NCI-H2227 treated with DMSO at 0.1 percent for 48 hours (cell line): ENCODE data around the gene EVL.

Source experiments
- DNase-seq: peaks from one replicate; lab custom pipeline; 2025; lab: John Stamatoyannopoulos, UW

Gene EVL

DNA sequence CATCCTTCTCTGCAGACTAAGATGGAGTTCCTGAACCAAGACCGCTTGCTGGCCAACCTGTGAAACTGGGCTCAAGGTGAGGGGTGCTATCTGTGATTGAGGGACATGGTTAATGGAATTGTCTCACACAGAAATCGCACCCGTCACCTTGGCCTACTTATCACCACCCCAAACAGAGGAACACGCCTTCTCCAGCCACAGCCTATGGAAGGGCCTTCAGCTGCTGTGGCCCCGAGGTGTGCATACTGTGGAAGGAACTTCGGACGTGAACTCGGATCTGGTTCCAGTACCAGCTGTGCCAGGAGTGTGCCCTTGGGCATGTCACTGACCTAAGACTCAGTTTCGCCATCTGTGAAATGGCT is 44.4 kb downstream of the EVL start:
- no peak for DNase-seq

DNA sequence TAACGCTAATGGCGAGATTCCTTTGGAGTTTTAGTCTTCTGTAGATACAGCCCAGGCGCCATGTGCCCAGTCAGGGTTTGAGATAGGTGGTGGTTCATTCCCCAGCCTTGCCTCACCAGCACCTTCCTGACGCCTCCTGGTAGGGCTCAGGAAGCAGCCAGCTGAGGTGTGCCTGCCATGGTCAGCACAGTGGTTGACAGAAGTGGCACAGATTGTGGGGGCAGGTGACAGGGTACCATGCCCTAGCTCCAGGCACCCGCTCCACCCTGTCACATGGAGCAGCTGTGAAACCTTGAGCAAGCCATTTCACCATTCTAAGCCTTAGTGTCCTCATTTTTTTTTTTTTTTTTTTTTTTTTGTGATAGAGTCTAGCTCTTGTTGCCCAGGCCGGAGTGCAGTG is 45.6 kb downstream of the EVL start:
- DNase-seq, result no peak

DNA sequence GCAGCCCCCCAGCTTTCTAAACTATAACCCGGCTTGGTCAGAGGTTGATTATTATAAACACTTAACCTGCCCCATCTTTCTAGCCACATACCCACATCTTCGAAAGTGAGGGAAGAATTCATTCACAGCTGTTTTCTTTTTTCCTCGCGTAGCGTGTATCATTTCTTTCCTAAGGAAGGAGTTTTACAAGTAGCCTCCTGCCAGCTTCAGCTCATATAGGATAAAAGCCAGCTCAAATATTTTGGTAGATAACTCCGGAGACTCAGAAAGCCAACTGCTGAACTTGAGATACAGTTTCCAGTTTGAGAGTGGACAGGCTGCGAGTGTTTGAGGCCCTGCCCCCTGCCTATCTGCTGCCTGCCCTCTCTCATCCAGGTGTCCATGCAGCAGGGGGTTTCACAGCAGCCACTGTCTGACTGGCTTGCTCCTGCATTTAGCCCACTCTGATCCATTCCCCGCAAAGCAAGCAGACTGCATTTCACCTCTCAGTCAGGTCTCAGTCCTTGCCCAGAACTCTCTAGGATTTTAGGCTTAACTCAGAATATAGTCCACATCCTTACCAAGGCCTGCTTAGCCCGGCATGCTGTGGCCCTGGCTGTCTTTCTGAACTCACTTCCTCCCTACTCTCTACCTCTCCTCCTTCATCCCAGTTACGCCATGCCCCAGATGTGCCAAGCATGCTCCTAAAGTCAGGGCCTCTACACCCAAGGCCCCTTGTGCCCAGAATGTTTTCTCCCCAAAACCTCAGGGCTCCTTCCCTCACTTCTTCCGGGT is 46.9 kb downstream of the EVL start:
- no peak for DNase-seq

DNA sequence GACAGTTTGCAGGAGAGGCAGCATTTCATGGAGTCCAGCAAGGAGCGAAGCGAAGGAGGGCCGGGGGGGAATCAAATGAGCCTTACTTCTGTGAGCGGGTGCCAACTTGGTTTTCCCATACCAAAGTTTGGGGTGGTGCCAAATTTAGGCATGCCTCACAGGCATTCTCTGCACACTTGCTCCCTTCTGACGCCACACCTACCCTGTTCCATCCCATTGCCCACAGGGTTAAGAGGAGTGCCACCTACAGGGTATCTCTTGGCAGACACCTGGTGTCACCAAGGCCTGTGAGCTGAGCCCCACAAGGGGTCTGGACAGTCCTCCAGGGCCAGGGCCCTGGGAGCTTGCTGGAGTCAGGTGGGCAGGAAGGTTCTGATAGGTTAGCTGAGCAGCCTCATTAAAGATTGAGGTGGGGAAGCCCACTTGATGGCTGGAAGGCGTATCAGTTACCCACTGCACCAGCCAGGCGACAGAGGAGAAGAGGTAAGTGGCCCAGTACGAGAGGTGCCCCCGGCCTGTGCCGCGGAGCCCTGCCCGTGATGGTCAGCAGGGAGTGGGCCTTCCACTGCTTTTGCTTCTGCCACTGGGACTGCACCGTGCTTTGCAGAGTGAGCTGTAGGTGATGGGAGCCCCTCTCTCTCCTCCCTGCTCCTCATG is 49.0 kb downstream of the EVL start:
- no peak for DNase-seq

DNA sequence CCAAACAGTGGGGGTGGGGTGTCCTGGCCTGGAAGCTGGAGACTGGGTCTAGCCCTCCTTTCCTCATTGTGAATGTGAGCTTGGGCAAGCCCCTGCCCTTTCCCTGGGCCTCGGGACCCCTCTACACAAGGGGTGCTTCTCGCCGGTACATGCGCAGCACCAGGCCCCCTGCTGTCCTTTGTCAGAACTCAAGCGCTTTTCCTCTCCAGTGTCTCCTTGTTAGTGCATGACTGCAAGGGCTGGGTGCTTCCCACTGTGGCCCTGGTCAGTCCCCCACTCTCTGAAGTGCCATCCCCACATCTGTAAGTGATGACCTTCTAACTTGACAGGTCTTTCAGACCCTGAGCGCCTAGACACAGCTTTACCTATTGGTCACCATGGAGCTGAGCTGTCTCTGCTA is 50.0 kb downstream of the EVL start:
- no peak for DNase-seq

DNA sequence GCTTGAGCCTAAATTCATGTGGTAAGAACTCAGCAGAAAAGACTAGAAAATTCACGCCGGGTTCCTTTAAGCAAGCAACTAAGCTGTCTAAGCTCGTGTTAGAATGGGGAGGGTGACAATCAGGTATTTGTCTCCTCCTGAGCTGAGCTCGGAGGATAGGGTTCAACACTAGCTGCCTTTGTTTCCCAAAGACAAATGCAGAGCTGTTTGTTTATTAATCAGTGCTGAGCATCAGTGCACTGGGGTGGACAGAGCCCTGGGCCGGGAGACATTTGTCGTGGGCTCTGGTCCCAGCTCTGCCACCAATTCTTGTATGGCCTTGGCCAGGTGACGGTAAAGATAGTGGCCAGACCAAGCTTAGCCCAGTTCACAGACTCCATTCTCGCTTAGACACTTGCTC is 50.5 kb downstream of the EVL start:
- DNase-seq, result no peak

DNA sequence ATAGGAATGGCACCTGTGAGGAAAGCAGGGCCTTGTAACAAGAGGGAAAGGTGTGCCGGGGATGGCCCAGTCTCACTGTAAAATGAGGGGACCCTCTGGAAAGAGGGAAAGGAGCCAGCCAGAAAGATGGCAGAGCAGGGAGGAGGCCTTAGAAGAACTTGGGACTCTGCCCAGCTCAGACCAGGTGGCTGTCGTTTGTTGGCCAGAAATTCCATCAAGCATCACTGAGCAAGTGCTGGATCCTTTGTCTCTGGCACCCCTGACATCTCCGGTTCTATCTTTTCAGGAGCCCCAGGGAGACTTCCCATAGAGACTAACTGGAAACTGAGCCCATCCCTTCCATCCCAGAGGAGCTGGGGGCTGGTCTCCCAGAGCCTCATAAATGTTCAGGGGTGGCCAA is 50.9 kb downstream of the EVL start:
- no peak for DNase-seq

DNA sequence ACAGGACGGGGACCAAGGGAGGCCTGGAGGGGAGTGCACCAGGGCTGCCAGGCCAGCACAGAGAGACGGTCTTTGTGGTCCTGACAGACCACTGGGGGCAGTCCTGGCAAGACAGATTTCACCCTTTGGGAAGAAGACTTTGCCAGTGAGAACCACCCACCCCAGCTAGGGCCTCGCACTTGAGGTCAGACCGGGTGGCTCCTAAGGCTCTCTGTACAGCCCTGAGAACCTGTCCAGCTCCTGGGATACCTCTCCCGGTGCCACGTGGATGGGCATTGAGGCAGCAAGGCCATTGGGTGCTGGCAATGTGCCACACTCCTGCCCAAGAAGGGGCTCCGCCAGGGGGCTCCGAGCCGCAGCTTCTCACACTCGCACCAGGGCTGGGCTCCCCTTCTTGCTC is 51.8 kb downstream of the EVL start:
- DNase-seq, result no peak

DNA sequence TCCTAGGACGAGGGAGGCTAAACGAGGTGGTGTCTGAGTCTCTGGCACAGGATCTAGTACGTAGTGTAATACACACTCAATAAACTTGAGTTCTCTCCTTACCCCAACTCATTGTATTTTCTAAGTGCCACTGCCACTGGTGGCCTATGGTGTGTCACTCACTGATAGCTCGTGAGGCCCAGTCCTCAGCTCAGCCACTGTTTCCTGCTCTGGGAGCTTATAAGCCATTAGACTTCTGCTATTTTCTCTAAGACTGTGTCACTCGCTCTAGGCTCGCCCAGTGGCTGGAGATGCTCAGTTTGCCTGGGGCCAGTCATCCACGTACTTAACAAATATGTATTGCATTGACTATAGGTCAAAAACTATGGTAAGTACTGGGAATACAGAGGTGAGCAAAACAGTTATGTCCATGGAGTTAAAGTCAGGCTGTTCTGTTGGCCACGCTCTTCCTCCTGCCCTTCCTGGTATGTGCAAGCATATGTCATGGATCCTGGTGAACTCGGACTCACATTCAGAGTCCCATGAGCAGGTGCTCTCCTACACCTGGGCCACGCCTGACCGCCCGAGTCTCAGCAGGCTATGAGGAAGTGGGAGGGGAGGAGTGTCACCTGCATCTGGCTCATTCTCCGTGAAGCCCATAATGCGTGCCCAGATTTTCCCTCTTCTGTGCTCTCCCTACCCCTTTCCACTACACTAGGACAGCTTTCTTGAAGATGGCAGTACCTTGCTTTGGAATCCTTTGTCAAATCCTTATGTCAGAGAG is 52.6 kb downstream of the EVL start:
- DNase-seq, result no peak

DNA sequence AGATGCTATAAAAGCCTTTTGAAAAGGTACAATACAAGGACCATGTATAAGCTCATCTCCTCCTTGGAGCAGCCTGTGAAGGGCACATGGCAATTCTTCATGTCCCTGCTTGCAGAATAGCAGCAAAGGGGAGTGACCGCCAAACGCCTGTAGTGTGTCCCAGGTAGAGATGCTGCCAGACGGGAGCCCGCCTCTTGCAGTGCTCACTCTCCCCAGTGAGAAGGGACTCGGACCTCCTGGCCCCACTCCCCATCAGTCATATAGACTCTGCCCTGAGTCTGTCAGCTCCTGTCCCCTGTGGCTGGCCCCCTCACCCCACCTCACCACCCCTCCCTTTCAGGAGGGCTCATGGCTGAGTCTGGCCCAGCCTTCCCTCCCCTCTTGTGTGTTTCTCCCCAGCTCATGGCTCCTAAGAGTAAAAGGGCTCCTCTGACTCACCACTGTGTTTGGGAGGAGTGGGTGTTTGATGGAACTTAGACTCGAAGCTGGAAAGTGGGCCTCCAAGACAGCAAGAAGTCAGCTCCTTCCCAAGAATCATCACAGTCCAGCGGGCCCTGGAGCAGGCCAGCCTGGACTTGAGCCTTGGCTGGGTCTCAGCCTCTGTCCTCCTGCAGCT is 53.3 kb downstream of the EVL start:
- no peak for DNase-seq

DNA sequence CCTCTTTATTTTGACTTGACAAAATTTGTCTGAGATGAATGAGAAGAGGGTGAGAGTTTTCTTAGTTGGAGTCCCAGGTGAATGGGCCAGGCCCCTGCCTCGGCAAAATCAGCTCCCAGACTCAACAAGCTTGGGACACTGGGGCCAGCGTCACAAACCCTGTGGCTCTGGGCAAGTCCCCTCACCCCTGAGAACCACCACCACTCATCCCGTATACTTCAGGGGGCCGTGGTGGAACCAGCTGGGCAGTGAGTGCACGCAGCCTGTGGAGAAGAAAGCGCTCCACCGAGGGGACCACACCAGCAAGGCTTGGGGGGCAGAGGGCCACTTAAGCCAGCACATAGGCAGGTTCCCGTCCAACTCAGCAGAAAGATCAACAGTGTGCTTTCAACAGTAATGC is 54.0 kb downstream of the EVL start:
- no peak for DNase-seq

DNA sequence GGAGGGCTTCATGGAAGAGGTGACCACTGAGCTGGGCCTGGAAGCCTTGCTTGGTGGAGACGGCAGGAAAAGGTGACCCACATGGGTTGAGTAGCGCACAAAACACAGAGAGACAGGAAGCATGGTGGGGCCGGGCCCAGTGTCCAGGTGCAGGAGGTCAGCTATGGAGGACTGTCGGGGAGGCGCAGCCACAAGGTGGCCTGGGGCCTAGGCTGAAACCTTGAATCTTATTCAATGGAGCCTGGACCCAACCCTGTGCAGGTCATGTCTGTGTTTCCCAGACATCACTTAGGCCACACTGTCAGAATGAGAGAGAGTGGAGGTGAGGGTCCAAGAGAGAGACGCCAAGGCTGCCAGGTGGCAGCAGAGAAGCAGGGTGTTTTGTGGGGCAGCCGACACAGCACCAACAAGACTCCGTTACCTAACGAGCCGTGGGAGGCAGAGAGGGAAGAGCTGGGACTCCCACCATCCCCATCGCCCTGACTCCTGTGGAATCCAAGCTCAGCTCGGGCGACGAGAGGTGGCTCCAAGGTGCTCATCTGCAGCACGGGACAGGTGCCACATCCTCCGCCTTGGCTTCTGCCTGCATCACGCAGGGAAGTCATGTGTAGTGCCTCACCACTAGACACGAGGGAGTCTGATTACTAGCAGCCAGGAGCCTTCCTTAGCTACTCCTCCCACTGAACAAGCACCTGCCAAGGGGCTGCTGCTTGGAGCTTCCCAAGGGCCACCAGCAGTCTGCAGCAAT is 55.5 kb downstream of the EVL start:
- no peak for DNase-seq

DNA sequence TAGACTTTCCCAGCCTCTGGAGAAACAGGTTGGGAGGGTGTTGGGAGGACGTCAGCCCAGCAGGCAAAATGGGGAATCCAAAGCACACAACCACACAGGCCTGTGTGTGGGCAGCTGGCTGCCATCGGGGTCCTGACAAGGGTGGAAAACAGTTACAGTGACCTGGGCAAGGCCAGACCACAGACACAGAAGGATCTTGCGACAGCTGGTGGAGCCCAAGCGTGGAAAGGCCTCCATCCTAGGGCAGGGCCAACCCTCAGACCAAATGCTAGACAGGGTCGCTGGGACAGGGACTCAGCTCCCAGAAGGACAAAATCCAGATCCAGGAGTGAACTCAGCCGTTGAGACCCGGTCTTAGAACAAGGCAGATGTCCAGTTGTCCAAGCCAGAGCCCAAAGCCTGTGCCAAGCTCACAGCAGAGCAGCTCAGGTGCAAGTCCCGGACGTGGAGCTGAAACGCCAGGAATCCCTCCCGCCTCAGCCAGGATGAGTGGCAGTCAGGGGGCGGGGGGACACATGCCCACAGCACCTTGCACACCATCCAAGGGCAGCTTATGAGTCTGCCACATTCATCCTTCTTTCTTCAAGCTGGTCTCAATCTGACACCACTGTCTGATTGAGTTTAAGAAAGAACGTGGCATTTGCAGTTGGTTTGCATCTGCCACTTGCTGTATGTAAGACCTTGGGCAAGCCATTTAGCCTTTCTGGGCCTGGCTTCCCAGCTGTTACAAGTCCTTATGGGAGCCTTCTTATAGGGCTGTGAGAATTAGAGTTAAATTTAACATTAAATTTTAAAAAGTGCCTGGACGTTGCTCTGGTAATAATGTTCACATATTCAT is 56.6 kb downstream of the EVL start:
- no peak for DNase-seq

DNA sequence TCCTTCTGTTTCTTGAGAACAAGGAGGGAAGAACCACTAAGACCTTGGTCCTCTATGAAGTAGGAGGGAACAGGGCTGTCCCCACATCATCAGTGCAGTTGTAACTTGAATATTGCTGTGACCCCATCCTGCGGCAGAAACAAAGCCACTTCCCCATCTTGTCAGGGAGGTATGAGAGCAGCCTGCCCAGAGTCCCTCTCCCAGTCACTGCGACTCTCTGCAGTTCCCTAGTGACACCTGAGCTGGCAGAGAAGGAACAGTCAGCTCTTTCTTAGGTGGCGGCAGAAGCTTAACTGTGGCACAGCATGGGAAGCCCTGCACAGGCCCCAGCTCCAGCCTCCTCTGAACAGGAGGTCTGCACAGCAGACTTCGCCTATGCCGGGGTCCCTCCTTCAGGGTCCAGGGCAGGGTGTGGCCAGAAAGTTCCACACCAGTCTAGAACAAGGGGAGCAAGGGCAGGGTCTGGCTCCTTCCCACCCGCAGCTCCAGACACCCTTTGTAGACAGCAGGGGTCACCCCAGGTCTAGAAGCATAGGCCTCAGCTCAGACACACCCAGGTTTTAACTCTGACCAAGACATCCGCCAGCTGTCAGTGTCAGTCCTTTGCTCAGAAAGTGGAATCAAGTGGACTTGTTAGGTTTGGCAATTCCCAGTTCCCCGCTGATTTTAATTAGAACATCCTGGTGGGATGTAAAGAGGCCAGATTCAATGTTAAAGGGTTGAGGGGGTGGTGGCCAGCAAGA is 57.4 kb downstream of the EVL start:
- DNase-seq, result no peak

DNA sequence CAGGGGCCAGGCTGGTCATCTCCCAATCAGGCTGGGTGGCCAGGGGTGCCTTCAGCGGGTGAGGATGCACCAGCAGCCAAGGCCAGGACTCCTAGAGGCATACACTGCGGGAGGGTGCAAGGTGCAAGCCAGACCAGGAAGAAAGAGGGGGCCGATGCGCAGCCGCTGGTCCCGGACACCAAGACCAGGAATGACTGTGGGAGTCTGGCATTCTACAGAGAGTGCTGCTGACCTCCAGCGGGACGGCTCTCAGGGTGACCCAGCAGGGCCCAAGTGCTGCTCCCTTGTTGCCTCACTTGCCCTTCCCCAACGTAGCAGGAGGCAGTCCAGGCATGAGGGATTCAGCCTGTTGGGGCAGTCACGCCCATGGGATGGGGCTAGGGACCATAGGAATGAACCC is 58.4 kb downstream of the EVL start:
- DNase-seq, result no peak

DNA sequence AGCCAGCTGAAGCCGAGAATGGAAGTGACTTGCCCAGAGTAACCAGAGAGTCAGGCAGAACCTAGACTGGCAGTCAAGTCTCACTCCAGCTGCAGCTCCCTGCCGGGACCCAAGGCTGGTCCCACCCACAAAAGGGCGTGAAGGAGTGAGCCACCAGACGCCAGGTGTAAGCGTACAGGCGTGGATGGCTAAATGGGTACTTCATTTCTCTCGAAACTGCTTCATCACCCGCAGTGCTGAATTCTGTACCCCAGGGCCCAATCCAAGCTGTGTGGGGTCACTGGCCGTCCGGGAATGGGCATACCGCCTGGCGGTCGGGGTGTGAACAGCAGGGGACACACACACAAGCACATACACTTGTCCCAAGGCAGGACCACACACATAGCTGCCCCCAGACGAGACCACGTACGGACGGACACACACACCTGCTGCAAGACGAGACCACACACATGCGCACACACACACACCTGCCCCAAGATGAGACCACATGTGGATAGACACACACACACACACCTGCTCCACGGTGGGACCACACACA is 59.4 kb downstream of the EVL start:
- DNase-seq, result no peak

DNA sequence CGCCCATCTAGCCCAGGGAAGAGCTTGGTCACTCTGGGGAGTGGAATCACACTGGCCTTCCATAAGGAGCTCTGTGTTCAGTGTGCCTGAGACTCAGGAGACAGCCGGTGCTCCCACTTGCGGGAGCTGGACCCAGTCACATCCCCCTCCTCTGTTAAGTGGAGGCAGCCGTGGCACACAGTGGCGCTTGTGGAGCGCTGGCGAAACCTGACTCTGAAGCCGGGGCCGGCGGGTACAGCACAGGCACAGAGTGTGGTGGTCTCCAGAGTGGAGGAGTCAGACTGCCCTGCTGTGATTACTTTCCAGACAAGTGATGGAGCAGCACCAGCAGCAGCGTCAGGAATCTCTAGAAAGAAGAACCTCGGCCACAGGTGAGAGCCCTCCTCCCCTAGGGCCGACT is 61.2 kb downstream of the EVL start:
- no peak for DNase-seq

DNA sequence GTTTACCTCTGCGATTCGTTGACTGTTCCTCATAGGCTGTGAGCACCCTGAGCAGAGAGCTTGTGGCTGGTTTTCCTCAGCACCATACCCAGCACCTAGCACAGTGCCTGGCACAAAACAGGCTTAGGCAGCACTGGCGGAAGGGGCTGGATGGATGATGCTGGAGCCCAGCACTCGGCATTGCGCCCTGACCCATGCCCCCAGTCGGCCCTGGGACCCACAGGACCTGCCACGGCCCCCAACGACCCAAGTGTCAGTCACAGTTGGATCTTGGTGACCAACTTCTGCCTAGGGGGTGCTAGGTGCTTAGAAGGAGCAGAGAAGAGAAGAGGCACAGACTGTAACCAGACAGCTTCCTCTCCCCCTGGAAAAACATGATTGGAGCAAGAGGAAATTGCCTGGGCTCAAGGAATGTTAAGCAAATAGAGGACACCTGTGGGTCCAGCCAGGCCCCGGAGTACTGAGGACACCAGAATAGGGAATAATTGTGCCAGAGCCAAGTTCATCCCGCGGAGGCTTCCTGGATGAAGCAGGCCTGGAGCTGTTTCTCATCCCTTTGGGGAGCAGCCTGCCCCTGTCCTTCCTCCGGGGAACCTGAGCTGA is 62.7 kb downstream of the EVL start:
- no peak for DNase-seq

DNA sequence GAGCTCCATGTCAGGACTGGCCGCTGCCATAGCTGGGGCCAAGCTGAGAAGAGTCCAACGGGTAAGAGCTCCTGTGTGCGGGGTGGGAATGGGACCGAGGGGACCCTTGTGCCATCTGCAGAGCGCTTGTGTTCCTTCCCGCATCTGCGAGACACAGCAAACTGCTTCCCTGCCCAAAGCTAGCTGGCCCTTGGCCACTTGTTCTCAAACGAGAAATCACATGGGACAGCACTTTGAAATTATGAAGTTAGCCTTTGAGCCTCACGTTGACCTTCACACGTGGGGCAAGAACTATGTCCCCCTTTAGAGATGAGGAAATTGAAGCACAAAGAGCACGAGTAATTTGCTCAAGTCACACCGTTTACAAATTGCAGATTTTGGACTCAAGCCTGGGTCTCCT is 63.5 kb downstream of the EVL start:
- DNase-seq, result no peak

DNA sequence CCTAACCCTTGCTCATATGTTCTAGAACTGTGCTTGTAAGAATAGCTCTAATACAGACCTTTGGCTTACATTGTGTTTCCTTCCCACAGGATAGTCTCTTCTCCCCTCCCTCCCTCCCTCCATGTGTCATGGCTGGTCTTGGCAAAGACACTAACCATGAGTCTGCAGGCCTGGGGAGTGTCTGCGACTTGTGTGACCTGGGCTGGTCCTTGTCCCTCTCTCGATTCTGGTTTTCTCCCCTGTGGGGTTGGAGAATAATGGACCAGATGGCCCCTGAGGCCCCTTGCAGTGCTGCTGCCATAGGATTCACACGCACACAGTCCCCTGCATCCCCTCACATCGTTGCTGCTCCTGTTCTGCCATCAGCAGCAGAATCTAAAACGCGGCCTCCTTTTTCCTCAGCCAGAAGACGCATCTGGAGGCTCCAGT is 64.0 kb downstream of the EVL start:
- no peak for DNase-seq
